K562 (cell line): ENCODE data around the gene CHRNA9. TPM values are rescaled to one million over a fixed set of nuclear protein-coding genes. Genes with fewer than 3 reads are reported as not detected.

ENCODE experiments used
- ATAC-seq: fragments of 200-7000 bp; cut with Tn5 transposase; 3 replicates; pipeline ENCODE4 v1.9.1; 2020; ENCODE audit warnings: moderate library complexity
- BruUV-seq: library from RNA; stranded (reverse); fragments of 400-500 nt; replicated peaks from 2 replicates; lab custom pipeline; 2021; lab: Mats Ljungman, UMichigan
- CTCF ChIA-PET: fragments of 300-600 bp; formaldehyde crosslinking; extraction: SDS; loops from one replicate; lab custom pipeline; 2021; ENCODE audit warnings: low intra/inter-chr PET ratio; lab: Yijun Ruan, JAX
- POLR2A ChIA-PET: fragments of 300-600, 350-650 bp; sonication (Branson Sonifier 250); formaldehyde crosslinking; extraction: SDS; loops from one replicate; lab custom pipeline; 2021; ENCODE audit warnings: antibody characterized with exemption, inconsistent platforms; lab: Yijun Ruan, JAX
- DNase-seq, 4 experiments: peaks; one replicate each; pipeline versions ENCODE4 v3.0.0 to v3.0.0-alpha.2; 2011 to 2018; ENCODE audit warnings: low spot score in 3 of 4, mixed read lengths in 3 of 4; ENCODE audit errors: extremely low read depth in 1 of 4
- FAIRE-seq: peaks from 2 replicates; lab custom pipeline; 2011; peaks lifted over from hg19 to GRCh38; lab: Jason Lieb, UNC
- H2AFZ ChIP-seq: 2 replicates; pipeline ENCODE4 v1.6.0; 2011; ENCODE audit warnings: low read depth, low read length, control low read depth, inconsistent platforms
- H3K27ac ChIP-seq: fragments of 200-600 bp; 3 replicates; pipeline ENCODE4 v1.8.0; 2011; ENCODE audit warnings: low read depth, mild to moderate bottlenecking, control low read depth, inconsistent platforms, low read length, moderate library complexity, mixed read lengths; ENCODE audit errors: extremely low read depth
- H3K27me3 ChIP-seq, 2 experiments: fragments of 300-600 bp in 1 of 2; 2 replicates in 1 of 2; 3 replicates in 1 of 2; pipeline versions ENCODE4 v1.6.0 to v1.8.0; 2011; ENCODE audit warnings: inconsistent platforms in 2 of 2, low read length in 2 of 2, mild to moderate bottlenecking in 1 of 2, mixed read lengths in 1 of 2, moderate library complexity in 1 of 2; ENCODE audit not compliant: control insufficient read depth in 2 of 2, insufficient read depth in 2 of 2
- H3K36me3 ChIP-seq: fragments of 300-600 bp; 3 replicates; pipeline ENCODE4 v1.8.0; 2011; ENCODE audit warnings: mild to moderate bottlenecking, low read length, inconsistent platforms; ENCODE audit not compliant: control insufficient read depth, insufficient read depth
- H3K4me1 ChIP-seq, 2 experiments: fragments of 200-600 bp in 1 of 2; replicated peaks in 1 of 2; 2 replicates in 1 of 2; 3 replicates in 1 of 2; pipeline versions ENCODE4 v1.5.1 to v1.8.0; 2011; ENCODE audit warnings: inconsistent platforms in 2 of 2, low read length in 2 of 2, mild to moderate bottlenecking in 1 of 2, mixed read lengths in 1 of 2, moderate library complexity in 1 of 2; ENCODE audit not compliant: control insufficient read depth in 2 of 2, insufficient read depth in 2 of 2
- H3K4me2 ChIP-seq: 2 replicates; pipeline ENCODE4 v1.6.1; 2011; ENCODE audit warnings: low read length, control low read depth, inconsistent platforms, mixed read lengths; ENCODE audit not compliant: insufficient read depth
- H3K4me3 ChIP-seq: fragments of 200-600 bp; sonication (generic), shearing (Covaris generic); 2 replicates; pipeline ENCODE4 v1.5.1; 2016; ENCODE audit warnings: control low read depth, inconsistent platforms
- H3K79me2 ChIP-seq: fragments of 200-600 bp; 3 replicates; pipeline ENCODE4 v1.8.0; 2011; ENCODE audit warnings: low read length, inconsistent platforms; ENCODE audit not compliant: control insufficient read depth, insufficient read depth
- H3K9ac ChIP-seq, 2 experiments: 2 replicates each; pipeline versions ENCODE4 v1.6.0 to v1.6.1; 2011; ENCODE audit warnings: low read depth in 2 of 2, low read length in 2 of 2, control low read depth in 1 of 2, inconsistent platforms in 1 of 2, mild to moderate bottlenecking in 1 of 2, mixed read lengths in 1 of 2; ENCODE audit not compliant: insufficient read depth in 1 of 2
- H3K9me1 ChIP-seq: one replicate; pipeline ENCODE4 v1.6.0; 2011; ENCODE audit warnings: inconsistent platforms, mild to moderate bottlenecking, low read length, moderate library complexity; ENCODE audit not compliant: control insufficient read depth, insufficient read depth
- H3K9me3 ChIP-seq: replicated peaks from 2 replicates; pipeline ENCODE4 v1.5.1; 2011; ENCODE audit warnings: low read depth, low read length, inconsistent platforms; ENCODE audit not compliant: control insufficient read depth, insufficient read depth
- H4K20me1 ChIP-seq: replicated peaks from 2 replicates; pipeline ENCODE4 v1.6.1; 2011; ENCODE audit warnings: low read length, inconsistent platforms, mixed read lengths; ENCODE audit not compliant: control insufficient read depth, insufficient read depth
- ELK1 ChIP-seq: sonication (generic); formaldehyde crosslinking; IDR thresholded peaks from 2 replicates; pipeline ENCODE4 v1.8.1; 2022; ENCODE audit warnings: missing genetic modification reagents
- ETV1 ChIP-seq: fragments of 450-650 bp; conservative IDR thresholded peaks from 2 replicates; pipeline ENCODE4 v1.6.1; 2016; ENCODE audit warnings: missing genetic modification characterization, control low read depth, low read depth, missing compliant biosample characterization
- FOXK2 ChIP-seq, 2 experiments: fragments of 450-650 bp; IDR thresholded peaks in 1 of 2; conservative IDR thresholded peaks in 1 of 2; 2 replicates each; pipeline ENCODE4 v1.6.1; 2016; ENCODE audit warnings: low read depth in 2 of 2, mild to moderate bottlenecking in 1 of 2
- FOXM1 ChIP-seq, 2 experiments: fragments of 450-650 bp in 1 of 2; sonication (generic) in 1 of 2; formaldehyde crosslinking in 1 of 2; IDR thresholded peaks; 2 replicates each; pipeline versions ENCODE4 v1.6.1 to v1.9.0; 2017 to 2022; ENCODE audit warnings: low read depth in 2 of 2, mild to moderate bottlenecking in 2 of 2, missing genetic modification reagents in 1 of 2, moderate library complexity in 1 of 2
- NELFE ChIP-seq: IDR thresholded peaks from 2 replicates; pipeline ENCODE4 v1.6.1; 2011; ENCODE audit warnings: mild to moderate bottlenecking; ENCODE audit not compliant: insufficient read depth, insufficient read length
- PTRF ChIP-seq: fragments of 450-650 bp; IDR thresholded peaks from 2 replicates; pipeline ENCODE4 v1.6.1; 2016; ENCODE audit warnings: mild to moderate bottlenecking, missing genetic modification characterization, missing compliant biosample characterization
- PURB ChIP-seq: sonication (generic); formaldehyde crosslinking; IDR thresholded peaks from 2 replicates; pipeline ENCODE4 v1.9.0; 2021; ENCODE audit warnings: low read depth, mild to moderate bottlenecking, missing genetic modification reagents
- RBM39 ChIP-seq: fragments of 200-400 bp; formaldehyde crosslinking; optimal IDR thresholded peaks from 2 replicates; pipeline ENCODE3; 2018; ENCODE audit warnings: low read depth, low read length
- TSC22D4 ChIP-seq: fragments of 450-650 bp; IDR thresholded peaks from 2 replicates; pipeline ENCODE4 v1.6.1; 2016; ENCODE audit warnings: missing genetic modification characterization, missing biosample characterization, control low read depth
- ZBTB9 ChIP-seq: fragments of 450-650 bp; formaldehyde crosslinking; IDR thresholded peaks from 2 replicates; pipeline ENCODE4 v1.4.0; 2020; ENCODE audit warnings: mild to moderate bottlenecking, moderate library complexity
- ZNF655 ChIP-seq: fragments of 250-450 bp; sonication (Bioruptor Pico); IDR thresholded peaks from 2 replicates; pipeline ENCODE4 v1.5.0; 2021
- ZNF785 ChIP-seq: fragments of 250-450 bp; sonication (Bioruptor Pico); IDR thresholded peaks from 2 replicates; pipeline ENCODE4 v1.4.0; 2020; ENCODE audit warnings: mild to moderate bottlenecking
- WGBS: fragments of 100-300 bp; shearing (Covaris generic); methylation state at CpG from one replicate; pipeline ENCODE4 v1.1.6; 2016; ENCODE audit warnings: low coverage, mixed read lengths; ENCODE audit not compliant: insufficient coverage; ENCODE audit errors: missing lambda C conversion rate; 5-methylcytosine and 5-hydroxymethylcytosine counted together
- in situ Hi-C: fragments of 300-500 bp; cut with MboI; formaldehyde crosslinking; loops from 4 replicates; pipeline ENCODE4 v1.15.0; 2018; ENCODE audit warnings: inconsistent platforms, mixed read lengths
- intact Hi-C: fragments of 100-400 bp; cut with micrococcal nuclease; formaldehyde crosslinking; loops from 2 replicates; pipeline ENCODE4 v1.14.2; 2022
- polyA plus RNA-seq, 8 experiments: library from polyadenylated mRNA; depleted of rRNA in 4 of 8; stranded (reverse) in 5 of 8; unstranded in 3 of 8; fragments of >200 nt; fragmentation: Nextera tagmentation in 2 of 8; fragmentation: Illumina TruSeq in 1 of 8; extraction: Ambion mirVana in 2 of 8; extraction: Trizol in 1 of 8; gene quantifications; 2 replicates each; pipeline versions ENCODE4 v1.2.1 to v1.2.3, GENCODE V29; 2011 to 2014; ENCODE audit warnings: inconsistent platforms in 1 of 8, missing spikeins in 1 of 8
- total RNA-seq, 7 experiments: library from RNA; depleted of rRNA in 6 of 7; stranded (reverse); fragments of >200 nt in 6 of 7; fragmentation: Illumina TruSeq in 2 of 7; extraction: Trizol in 2 of 7; gene quantifications; 2 replicates each; pipeline versions ENCODE4 v1.2.1 to v1.2.3, GENCODE V29; 2011 to 2021; ENCODE audit warnings: low replicate concordance in 1 of 7
- TF ChIP-seq, protein P1 (sequence below): fragments of 250-450 bp; sonication (Bioruptor Pico); IDR thresholded peaks from 2 replicates; pipeline ENCODE4 v1.8.0; 2022; ENCODE audit warnings: moderate library complexity, mild to moderate bottlenecking, inconsistent platforms
- TF ChIP-seq, protein P2 (sequence below): fragments of 250-450 bp; sonication (Bioruptor Pico); IDR thresholded peaks from 2 replicates; pipeline ENCODE4 v1.5.0; 2021

Gene CHRNA9
- total and polyA plus RNA-seq, 9 of the 15 experiments (the other 6 are each of a cell fraction or from before 2014, with no cell fraction given): not detected

DNA sequence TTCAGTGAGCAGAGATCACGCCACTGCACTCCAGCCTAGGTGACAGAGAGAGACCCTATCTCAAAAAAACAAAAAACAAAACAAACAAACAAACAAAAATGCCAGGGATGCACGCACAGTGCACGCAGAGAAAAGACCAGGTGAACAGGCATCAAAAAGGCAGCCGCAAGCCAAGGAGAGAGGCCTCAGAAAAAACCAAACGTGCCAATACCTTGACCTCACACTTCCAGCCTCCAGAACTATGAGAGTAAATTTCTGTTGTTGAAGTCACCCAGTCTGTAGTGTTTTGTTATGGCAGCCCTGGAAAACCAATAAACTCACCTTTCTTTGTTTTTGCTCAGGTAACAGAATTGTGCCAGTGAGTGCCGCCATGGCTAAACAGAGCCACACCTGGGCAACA, 66.0 kb downstream of the CHRNA9 start:
- Histone ChIP-seq H3K4me3 (no peak overlapping the region), H4K20me1 (no peaks in the 10 kb centered on the region; the same call in 1 of the 2 replicates), H3K27ac (no peak overlapping the region), H2AFZ (no peak overlapping the region), H3K9me1 (no peaks in the 10 kb centered on the region), H3K27me3 (peaks cover 26 to 27% of the 10 kb centered on the region in 2 experiments; a peak in 4 of 5 replicates), H3K36me3 (no peaks in the 10 kb centered on the region), H3K9me3 (no peaks in the 10 kb centered on the region), H3K9ac (no peak overlapping the region), H3K4me2 (no peak overlapping the region), H3K4me1 (no peaks in the 10 kb centered on the region), H3K79me2 (no peaks in the 10 kb centered on the region)
- DNase-seq (no peak), ATAC-seq (no peak), FAIRE-seq (no peak)
- ChIA-PET POLR2A (interaction anchor here (0.7 kb wide), 1 partner anchor 974 kb away, joined by 4 read pairs; no protein-coding TSS in a partner anchor), CTCF (no interaction called here)
- intact Hi-C loops: no loop called here
- no peak for TF ChIP-seq ETV1 (tag)
- no peak for TF ChIP-seq FOXM1 (IDR thresholded peaks at IDR 0.05; ENCODE audit: low read depth)
- no peak for TF ChIP-seq FOXM1 (CRISPR knock-in tag; IDR thresholded peaks at IDR 0.05; ENCODE audit: low read depth)
- no peak for TF ChIP-seq TSC22D4
- no peak for TF ChIP-seq RBM39
- no peak for TF ChIP-seq ZNF785 (CRISPR knock-in tag)
- TF ChIP-seq, protein P1, sequence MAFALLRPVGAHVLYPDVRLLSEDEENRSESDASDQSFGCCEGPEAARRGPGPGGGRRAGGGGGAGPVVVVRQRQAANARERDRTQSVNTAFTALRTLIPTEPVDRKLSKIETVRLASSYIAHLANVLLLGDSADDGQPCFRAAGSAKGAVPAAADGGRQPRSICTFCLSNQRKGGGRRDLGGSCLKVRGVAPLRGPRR: no peak
- TF ChIP-seq PTRF (tag): no peak
- TF ChIP-seq ZNF655 (CRISPR knock-in tag): no peak
- TF ChIP-seq ELK1 (CRISPR knock-in tag): no peak
- TF ChIP-seq PURB (CRISPR knock-in tag): no peak
- TF ChIP-seq NELFE: no peak
- TF ChIP-seq ZBTB9 (CRISPR knock-in tag): no peak
- TF ChIP-seq FOXK2 (conservative IDR thresholded peaks at IDR 0.05 in 1 of 2, IDR thresholded peaks at IDR 0.05 in 1 of 2; ENCODE audit: low read depth in 2 of 2): no peak
- TF ChIP-seq, protein P2, sequence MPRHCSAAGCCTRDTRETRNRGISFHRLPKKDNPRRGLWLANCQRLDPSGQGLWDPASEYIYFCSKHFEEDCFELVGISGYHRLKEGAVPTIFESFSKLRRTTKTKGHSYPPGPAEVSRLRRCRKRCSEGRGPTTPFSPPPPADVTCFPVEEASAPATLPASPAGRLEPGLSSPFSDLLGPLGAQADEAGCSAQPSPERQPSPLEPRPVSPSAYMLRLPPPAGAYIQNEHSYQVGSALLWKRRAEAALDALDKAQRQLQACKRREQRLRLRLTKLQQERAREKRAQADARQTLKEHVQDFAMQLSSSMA: no peak
- WGBS: 13% methylated on average over 6 of the region's 6 CpGs
- in situ Hi-C loops: no loop called here
- BruUV-seq: no TSS peak
